A549 (cell line): ENCODE results near the gene HLA-E. TPM values are rescaled to one million over a fixed set of nuclear protein-coding genes. Genes with fewer than 3 reads are reported as not detected.

Source experiments
- ATAC-seq, 2 experiments: fragments of 200-7000 bp in 1 of 2; fragments of >200 bp in 1 of 2; cut with Nextera tagmentation in 1 of 2; cut with Tn5 transposase in 1 of 2; 3 replicates each; pipeline versions ENCODE4 v1.8.0 to v1.9.1; 2018 to 2020; ENCODE audit warnings: mild to moderate bottlenecking in 1 of 2, moderate library complexity in 1 of 2
- CTCF ChIA-PET: fragments of 300-600 bp; sonication (Branson Sonifier 250); formaldehyde crosslinking; extraction: SDS; loops from one replicate; lab custom pipeline; 2021; ENCODE audit warnings: antibody characterized with exemption, inconsistent platforms; lab: Yijun Ruan, JAX
- POLR2A ChIA-PET: fragments of 350-600 bp; formaldehyde crosslinking; extraction: SDS; loops from one replicate; lab custom pipeline; 2021; ENCODE audit warnings: antibody characterized with exemption, inconsistent platforms; lab: Yijun Ruan, JAX
- DNase-seq, 2 experiments: peaks; one replicate each; pipeline versions ENCODE4 v3.0.0 to v3.0.0-alpha.2; 2011 to 2016; ENCODE audit warnings: low read depth in 1 of 2, low spot score in 1 of 2
- FAIRE-seq: peaks from 2 replicates; lab custom pipeline; 2011; peaks lifted over from hg19 to GRCh38; lab: Jason Lieb, UNC
- H3K27ac ChIP-seq, 2 experiments: fragments of >200 bp; sonication (Bioruptor Twin); formaldehyde crosslinking; 3 replicates each; pipeline ENCODE4 v1.5.1; 2016 to 2017
- H3K4me1 ChIP-seq: fragments of >200 bp; sonication (Bioruptor Twin); formaldehyde crosslinking; 3 replicates; pipeline ENCODE4 v1.6.1; 2016
- H3K4me2 ChIP-seq: fragments of >200 bp; sonication (Bioruptor Twin); formaldehyde crosslinking; 3 replicates; pipeline ENCODE4 v1.6.1; 2016
- H3K4me3 ChIP-seq: fragments of >200 bp; sonication (Bioruptor Twin); formaldehyde crosslinking; 3 replicates; pipeline ENCODE4 v1.5.1; 2016
- H3K9me3 ChIP-seq: fragments of >200 bp; sonication (Bioruptor Twin); formaldehyde crosslinking; 3 replicates; pipeline ENCODE4 v1.6.1; 2016
- E2F6 ChIP-seq: IDR thresholded peaks from 2 replicates; pipeline ENCODE4 v1.6.1; 2012; ENCODE audit warnings: low read depth, borderline replicate concordance
- GATA3 ChIP-seq: IDR thresholded peaks from 2 replicates; pipeline ENCODE4 v1.6.1; 2012; ENCODE audit warnings: borderline replicate concordance
- HES2 ChIP-seq: fragments of >200 bp; sonication (Bioruptor Twin); formaldehyde crosslinking; IDR thresholded peaks from 2 replicates; pipeline ENCODE4 v1.6.1; 2016
- HMGXB4 ChIP-seq: fragments of 250-450 bp; sonication (Bioruptor Pico); IDR thresholded peaks from 2 replicates; pipeline ENCODE4 v1.5.0; 2021; ENCODE audit warnings: mild to moderate bottlenecking, moderate library complexity, borderline replicate concordance
- HOXA7 ChIP-seq: fragments of 250-450 bp; sonication (Bioruptor Pico); IDR thresholded peaks from 2 replicates; pipeline ENCODE4 v1.5.0; 2020; ENCODE audit warnings: mild to moderate bottlenecking, moderate library complexity
- NFE2L2 ChIP-seq: fragments of 150-350 bp; conservative IDR thresholded peaks from 2 replicates; pipeline ENCODE4 v1.6.1; 2014; ENCODE audit warnings: low read length
- REST ChIP-seq: fragments of 200-600 bp; sonication (generic); IDR thresholded peaks from 2 replicates; pipeline ENCODE4 v1.6.1; 2016; ENCODE audit warnings: antibody characterized with exemption, mild to moderate bottlenecking, moderate library complexity
- TP53 ChIP-seq: fragments of 250-450 bp; sonication (Bioruptor Pico); IDR thresholded peaks from 2 replicates; pipeline ENCODE4 v1.5.0; 2021; ENCODE audit warnings: mild to moderate bottlenecking, moderate library complexity
- USF2 ChIP-seq: fragments of 450-650 bp; IDR thresholded peaks from 2 replicates; pipeline ENCODE4 v1.6.1; 2014; ENCODE audit warnings: antibody characterized with exemption
- WGBS: methylation state at CpG from one replicate; pipeline ENCODE4 v1.1.6; 2017; ENCODE audit errors: missing lambda C conversion rate; 5-methylcytosine and 5-hydroxymethylcytosine counted together
- polyA plus RNA-seq, 4 experiments: library from polyadenylated mRNA; depleted of rRNA in 3 of 4; stranded (reverse); fragments of >200 nt; fragmentation: RNase III in 1 of 4; extraction: RNeasy Plus Mini Kit Qiagen cat#74134 plus additional on column Dnase treatment in 1 of 4; gene quantifications; 2 replicates in 3 of 4; 3 replicates in 1 of 4; pipeline ENCODE4 v1.2.3, GENCODE V29; 2011 to 2017

Gene HLA-E
- polyA plus RNA-seq, 2 of the 4 experiments (the other 2 are of a cell fraction) = 38.3 to 40.3 TPM

GRCh38 chr6:30542915-30543314 is 53.6 kb downstream of the HLA-E start:
- H3K4me2 ChIP-seq = no peak overlapping the region
- H3K4me3 ChIP-seq = no peak overlapping the region
- no peak for ATAC-seq
- 67% methylated on average over 1 of the region's 1 CpG for whole genome bisulfite sequencing
- no peak for TF ChIP-seq HES2
- no peak for TF ChIP-seq REST
- no peak for TF ChIP-seq HMGXB4
- TF ChIP-seq NFE2L2 = no peak
- TF ChIP-seq E2F6 = no peak
- TF ChIP-seq GATA3 = no peak
- no peak for TF ChIP-seq TP53 (CRISPR knock-in tag)
- TF ChIP-seq USF2 = no peak
- no peak for TF ChIP-seq HOXA7 (CRISPR knock-in tag)
- ChIA-PET CTCF (interaction anchor here (0.8 to 16.0 kb wide), 12 partner anchors 12 to 304 kb away, joined by 3 to 320 read pairs (median 4); partner anchors contain the start of genes GNL1 and PRR3), POLR2A (no interaction called here)
- H3K9me3 ChIP-seq = no peaks in the 10 kb centered on the region
- peak in 1 of 2 experiments; percentile 7 for DNase-seq
- no peaks in the 10 kb centered on the region for H3K4me1 ChIP-seq
- no peak for FAIRE-seq
- H3K27ac ChIP-seq = no peak overlapping the region

Other genes starting within 250 kb of the HLA-E start
- gene TRIM39, start 162.6 kb upstream of the HLA-E start, polyA plus RNA-seq (2011; rRNA removed) = 5.3 and 7.1 TPM in 2 replicates
- gene TRIM39, start 162.6 kb upstream of the HLA-E start, polyA plus RNA-seq (2017; fragmentation: RNase III; extraction: RNeasy Plus Mini Kit Qiagen cat#74134 plus additional on column Dnase treatment) = 7.1 to 9.1 TPM (median 8.1 TPM) in 3 replicates
- gene RPP21, start 144.4 kb upstream of the HLA-E start, polyA plus RNA-seq (2011; rRNA removed) = 33.6 and 37.4 TPM in 2 replicates
- 54.8 to 59.5 TPM (median 58.4 TPM) in 3 replicates for gene RPP21, start 144.4 kb upstream of the HLA-E start, polyA plus RNA-seq (2017; fragmentation: RNase III; extraction: RNeasy Plus Mini Kit Qiagen cat#74134 plus additional on column Dnase treatment)
- 18.5 and 25.6 TPM in 2 replicates for gene GNL1, start 67.0 kb downstream of the HLA-E start, polyA plus RNA-seq (2011; rRNA removed)
- gene GNL1, start 67.0 kb downstream of the HLA-E start, polyA plus RNA-seq (2017; fragmentation: RNase III; extraction: RNeasy Plus Mini Kit Qiagen cat#74134 plus additional on column Dnase treatment) = 19.9 to 28.7 TPM (median 27.2 TPM) in 3 replicates
- gene PRR3, start 67.8 kb downstream of the HLA-E start, polyA plus RNA-seq (2011; rRNA removed) = 24.1 and 29.5 TPM in 2 replicates
- gene PRR3, start 67.8 kb downstream of the HLA-E start, polyA plus RNA-seq (2017; fragmentation: RNase III; extraction: RNeasy Plus Mini Kit Qiagen cat#74134 plus additional on column Dnase treatment) = 12.8 to 13.8 TPM (median 12.8 TPM) in 3 replicates
- 30.2 and 31.0 TPM in 2 replicates for gene ABCF1, start 81.9 kb downstream of the HLA-E start, polyA plus RNA-seq (2011; rRNA removed)
- gene ABCF1, start 81.9 kb downstream of the HLA-E start, polyA plus RNA-seq (2017; fragmentation: RNase III; extraction: RNeasy Plus Mini Kit Qiagen cat#74134 plus additional on column Dnase treatment) = 71.3 to 73.3 TPM (median 72.0 TPM) in 3 replicates
- gene PPP1R10, start 127.7 kb downstream of the HLA-E start, polyA plus RNA-seq (2011; rRNA removed) = 33.3 and 37.6 TPM in 2 replicates
- gene PPP1R10, start 127.7 kb downstream of the HLA-E start, polyA plus RNA-seq (2017; fragmentation: RNase III; extraction: RNeasy Plus Mini Kit Qiagen cat#74134 plus additional on column Dnase treatment) = 25.2 to 28.4 TPM (median 26.4 TPM) in 3 replicates
- 91.1 and 97.3 TPM in 2 replicates for gene MRPS18B, start 128.3 kb downstream of the HLA-E start, polyA plus RNA-seq (2011; rRNA removed)
- 83.6 to 104 TPM (median 85.3 TPM) in 3 replicates for gene MRPS18B, start 128.3 kb downstream of the HLA-E start, polyA plus RNA-seq (2017; fragmentation: RNase III; extraction: RNeasy Plus Mini Kit Qiagen cat#74134 plus additional on column Dnase treatment)
- 7.4 and 9.3 TPM in 2 replicates for gene ATAT1, start 137.4 kb downstream of the HLA-E start, polyA plus RNA-seq (2011; rRNA removed)
- 8.6 to 9.3 TPM (median 8.6 TPM) in 3 replicates for gene ATAT1, start 137.4 kb downstream of the HLA-E start, polyA plus RNA-seq (2017; fragmentation: RNase III; extraction: RNeasy Plus Mini Kit Qiagen cat#74134 plus additional on column Dnase treatment)
- 7.5 and 9.2 TPM in 2 replicates for gene C6orf136, start 157.6 kb downstream of the HLA-E start, polyA plus RNA-seq (2011; rRNA removed)
- 11.4 to 12.6 TPM (median 11.7 TPM) in 3 replicates for gene C6orf136, start 157.6 kb downstream of the HLA-E start, polyA plus RNA-seq (2017; fragmentation: RNase III; extraction: RNeasy Plus Mini Kit Qiagen cat#74134 plus additional on column Dnase treatment)
- gene DHX16, start 183.5 kb downstream of the HLA-E start, polyA plus RNA-seq (2011; rRNA removed) = 31.3 and 31.6 TPM in 2 replicates
- gene DHX16, start 183.5 kb downstream of the HLA-E start, polyA plus RNA-seq (2017; fragmentation: RNase III; extraction: RNeasy Plus Mini Kit Qiagen cat#74134 plus additional on column Dnase treatment) = 27.7 to 31.6 TPM (median 30.3 TPM) in 3 replicates
- 20.6 and 25.4 TPM in 2 replicates for gene PPP1R18, start 197.1 kb downstream of the HLA-E start, polyA plus RNA-seq (2011; rRNA removed)
- 16.2 to 17.7 TPM (median 17.1 TPM) in 3 replicates for gene PPP1R18, start 197.1 kb downstream of the HLA-E start, polyA plus RNA-seq (2017; fragmentation: RNase III; extraction: RNeasy Plus Mini Kit Qiagen cat#74134 plus additional on column Dnase treatment)
- gene NRM, start 201.5 kb downstream of the HLA-E start, polyA plus RNA-seq (2011; rRNA removed) = 11.3 and 12.4 TPM in 2 replicates
- gene NRM, start 201.5 kb downstream of the HLA-E start, polyA plus RNA-seq (2017; fragmentation: RNase III; extraction: RNeasy Plus Mini Kit Qiagen cat#74134 plus additional on column Dnase treatment) = 13.0 to 14.5 TPM (median 13.0 TPM) in 3 replicates
- 8.2 and 13.3 TPM in 2 replicates for gene MDC1, start 227.8 kb downstream of the HLA-E start, polyA plus RNA-seq (2011; rRNA removed)
- 14.9 to 21.4 TPM (median 16.5 TPM) in 3 replicates for gene MDC1, start 227.8 kb downstream of the HLA-E start, polyA plus RNA-seq (2017; fragmentation: RNase III; extraction: RNeasy Plus Mini Kit Qiagen cat#74134 plus additional on column Dnase treatment)
- gene TUBB, start 230.8 kb downstream of the HLA-E start, polyA plus RNA-seq (2011; rRNA removed) = 691 and 782 TPM in 2 replicates
- 1,022 to 1,121 TPM (median 1,044 TPM) in 3 replicates for gene TUBB, start 230.8 kb downstream of the HLA-E start, polyA plus RNA-seq (2017; fragmentation: RNase III; extraction: RNeasy Plus Mini Kit Qiagen cat#74134 plus additional on column Dnase treatment)